Astrocyte of the cerebellum (primary cell): ENCODE data around the gene WNT6.

ENCODE experiments used
- DNase-seq: peaks from one replicate; pipeline ENCODE4 v3.0.0-alpha.2; 2011; ENCODE audit warnings: low read depth
- H3K4me3 ChIP-seq: 2 replicates; pipeline ENCODE4 v1.5.1; 2011; ENCODE audit warnings: mild to moderate bottlenecking, low read depth, low read length, moderate library complexity
- in situ Hi-C: cut with HindIII; loops from 2 replicates; pipeline ENCODE4 v1.10.0; 2017; ENCODE audit warnings: low sequenced_read_pairs
- TF ChIP-seq, protein P1 (sequence below): IDR thresholded peaks from 2 replicates; pipeline ENCODE4 v1.5.1; 2012; ENCODE audit warnings: low read length, low read depth, moderate library complexity, mild to moderate bottlenecking; ENCODE audit errors: missing control alignments

Gene WNT6

DNA sequence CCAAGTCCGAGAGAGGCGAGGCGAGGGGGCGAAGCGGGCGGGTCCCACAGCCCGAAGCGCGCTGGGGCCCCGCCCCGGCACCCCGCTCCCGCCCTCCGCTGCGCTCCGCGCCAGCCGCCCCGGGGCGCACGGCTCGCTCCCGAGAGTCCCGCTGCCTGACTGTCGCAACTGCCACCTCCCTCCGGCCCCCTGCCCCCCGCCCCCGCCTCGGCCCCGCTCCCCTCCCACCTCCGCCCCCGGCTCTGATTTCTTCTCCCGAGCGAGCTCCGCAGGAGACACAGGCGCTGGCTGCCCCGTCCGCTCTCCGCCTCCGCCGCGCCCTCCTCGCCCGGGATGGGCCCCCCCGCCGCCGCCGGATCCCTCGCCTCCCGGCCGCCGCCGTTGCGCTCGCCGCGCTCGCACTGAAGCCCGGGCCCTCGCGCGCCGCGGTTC is at the start of gene WNT6:
WNT6 (plus strand) TSS at position 250 of the 432 bp plus-strand sequence. CDS start 233 bp downstream, outside the sequence.
- in situ Hi-C loops, result no loop called here
- H3K4me3 ChIP-seq, result no peak within 1 kb of the TSS
- no peak for DNase-seq
- TF ChIP-seq, protein P1, sequence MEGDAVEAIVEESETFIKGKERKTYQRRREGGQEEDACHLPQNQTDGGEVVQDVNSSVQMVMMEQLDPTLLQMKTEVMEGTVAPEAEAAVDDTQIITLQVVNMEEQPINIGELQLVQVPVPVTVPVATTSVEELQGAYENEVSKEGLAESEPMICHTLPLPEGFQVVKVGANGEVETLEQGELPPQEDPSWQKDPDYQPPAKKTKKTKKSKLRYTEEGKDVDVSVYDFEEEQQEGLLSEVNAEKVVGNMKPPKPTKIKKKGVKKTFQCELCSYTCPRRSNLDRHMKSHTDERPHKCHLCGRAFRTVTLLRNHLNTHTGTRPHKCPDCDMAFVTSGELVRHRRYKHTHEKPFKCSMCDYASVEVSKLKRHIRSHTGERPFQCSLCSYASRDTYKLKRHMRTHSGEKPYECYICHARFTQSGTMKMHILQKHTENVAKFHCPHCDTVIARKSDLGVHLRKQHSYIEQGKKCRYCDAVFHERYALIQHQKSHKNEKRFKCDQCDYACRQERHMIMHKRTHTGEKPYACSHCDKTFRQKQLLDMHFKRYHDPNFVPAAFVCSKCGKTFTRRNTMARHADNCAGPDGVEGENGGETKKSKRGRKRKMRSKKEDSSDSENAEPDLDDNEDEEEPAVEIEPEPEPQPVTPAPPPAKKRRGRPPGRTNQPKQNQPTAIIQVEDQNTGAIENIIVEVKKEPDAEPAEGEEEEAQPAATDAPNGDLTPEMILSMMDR, result no peak

DNA sequence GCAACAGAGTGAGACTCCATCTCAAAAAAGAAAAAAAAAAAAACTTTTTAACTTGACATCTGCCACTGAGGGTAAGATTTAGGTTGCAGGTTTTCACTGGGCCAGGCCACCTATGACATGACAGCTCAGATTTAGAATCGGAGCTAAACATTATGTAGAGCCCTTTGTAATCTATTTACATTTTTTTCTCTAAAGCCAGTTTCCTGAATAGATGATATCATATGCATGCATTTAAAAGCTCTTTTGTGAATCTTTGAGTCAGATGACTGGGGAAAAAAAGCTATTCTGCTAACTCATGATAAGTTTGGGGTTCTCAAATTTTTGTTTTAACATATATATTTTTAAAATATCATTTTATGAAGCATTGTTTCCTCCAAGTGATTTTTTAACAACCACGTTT is 49.3 kb upstream of the WNT6 start:
- TF ChIP-seq, protein P1, result no peak
- DNase-seq, result no peak
- in situ Hi-C loops, result no loop called here
- no peak overlapping the region for H3K4me3 ChIP-seq

DNA sequence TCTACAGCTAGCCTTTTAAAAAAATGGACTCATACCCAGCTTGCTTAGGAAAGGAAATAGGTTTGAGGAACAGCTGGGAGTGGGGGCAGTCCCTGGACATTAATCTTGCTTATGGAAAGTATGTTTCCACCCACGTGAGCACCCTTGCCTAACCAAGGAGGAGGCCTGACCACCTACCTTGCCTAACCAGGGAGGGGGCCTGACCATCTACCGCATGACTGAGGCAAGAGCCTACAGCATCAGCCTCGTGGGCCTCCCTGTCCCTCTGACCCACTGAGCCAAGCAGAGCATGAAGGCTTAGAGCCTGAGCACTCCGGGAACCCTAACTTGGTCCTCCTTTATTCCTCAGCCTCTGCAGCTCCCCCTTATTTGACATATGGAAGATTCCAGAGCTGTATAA is 48.2 kb upstream of the WNT6 start:
- no peak overlapping the region for H3K4me3 ChIP-seq
- no peak for DNase-seq

DNA sequence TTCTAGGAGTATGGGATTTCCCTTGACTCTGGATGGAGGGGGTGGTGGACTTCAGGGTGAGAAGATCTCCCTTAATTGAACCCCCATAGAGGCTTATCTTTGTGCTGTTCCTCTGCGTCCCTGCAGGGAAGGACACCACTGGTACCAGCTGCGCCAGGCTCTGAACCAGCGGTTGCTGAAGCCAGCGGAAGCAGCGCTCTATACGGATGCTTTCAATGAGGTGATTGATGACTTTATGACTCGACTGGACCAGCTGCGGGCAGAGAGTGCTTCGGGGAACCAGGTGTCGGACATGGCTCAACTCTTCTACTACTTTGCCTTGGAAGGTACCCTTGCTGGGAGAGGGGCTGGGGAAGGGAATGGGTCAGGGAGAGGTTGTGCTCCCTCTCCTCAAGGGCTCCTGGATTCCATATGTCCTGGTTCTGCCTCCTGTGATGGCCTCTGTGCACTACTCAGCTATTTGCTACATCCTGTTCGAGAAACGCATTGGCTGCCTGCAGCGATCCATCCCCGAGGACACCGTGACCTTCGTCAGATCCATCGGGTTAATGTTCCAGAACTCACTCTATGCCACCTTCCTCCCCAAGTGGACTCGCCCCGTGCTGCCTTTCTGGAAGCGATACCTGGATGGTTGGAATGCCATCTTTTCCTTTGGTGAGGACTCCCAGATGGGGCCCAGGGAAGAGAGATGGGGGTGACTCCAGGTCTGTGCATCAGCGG is 47.3 kb upstream of the WNT6 start:
- no peak overlapping the region for H3K4me3 ChIP-seq
- in situ Hi-C loops, result no loop called here
- no peak for DNase-seq
- TF ChIP-seq, protein P1, result no peak

More for the DNA sequence above, 48.2 kb upstream of the WNT6 start:
- in situ Hi-C loops, result no loop called here
- TF ChIP-seq, protein P1, result no peak

DNA sequence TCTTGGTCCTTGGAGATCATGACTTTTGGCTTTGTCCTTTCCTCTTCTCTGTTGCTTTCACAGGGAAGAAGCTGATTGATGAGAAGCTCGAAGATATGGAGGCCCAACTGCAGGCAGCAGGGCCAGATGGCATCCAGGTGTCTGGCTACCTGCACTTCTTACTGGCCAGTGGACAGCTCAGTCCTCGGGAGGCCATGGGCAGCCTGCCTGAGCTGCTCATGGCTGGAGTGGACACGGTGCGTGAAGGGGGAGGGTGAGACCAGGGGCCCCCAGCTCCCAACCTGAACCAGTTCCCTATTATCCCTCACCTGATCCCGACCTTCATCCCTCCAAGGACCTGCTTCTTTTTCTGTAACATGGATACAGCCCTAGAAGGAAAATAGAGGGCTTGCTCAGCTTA is 46.7 kb upstream of the WNT6 start:
- H3K4me3 ChIP-seq, result no peak overlapping the region
- no peak for DNase-seq
- TF ChIP-seq, protein P1, result no peak
- in situ Hi-C loops, result no loop called here

DNA sequence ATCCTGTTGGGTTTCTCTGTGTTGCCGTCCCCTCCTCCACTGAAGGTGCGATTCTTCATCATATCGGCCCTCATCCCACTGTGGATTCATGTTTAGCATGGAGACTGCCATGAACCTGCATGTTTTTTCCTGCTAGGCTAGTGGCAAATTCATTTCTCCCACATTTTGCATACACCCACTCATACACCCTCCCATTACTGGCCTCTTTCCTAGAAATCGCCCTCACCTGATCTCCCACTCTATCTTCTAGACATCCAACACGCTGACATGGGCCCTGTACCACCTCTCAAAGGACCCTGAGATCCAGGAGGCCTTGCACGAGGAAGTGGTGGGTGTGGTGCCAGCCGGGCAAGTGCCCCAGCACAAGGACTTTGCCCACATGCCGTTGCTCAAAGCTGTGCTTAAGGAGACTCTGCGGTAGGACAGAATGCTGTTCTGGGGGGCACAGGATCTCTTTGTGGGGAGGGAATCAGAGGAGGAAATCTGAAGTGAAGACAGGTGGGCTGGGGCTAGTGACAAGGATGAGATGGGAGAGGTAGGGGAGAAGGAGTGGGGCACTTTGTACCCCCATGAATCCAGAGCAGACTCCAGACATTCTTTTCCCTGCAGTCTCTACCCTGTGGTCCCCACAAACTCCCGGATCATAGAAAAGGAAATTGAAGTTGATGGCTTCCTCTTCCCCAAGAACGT is 45.7 kb upstream of the WNT6 start:
- in situ Hi-C loops, result no loop called here
- TF ChIP-seq, protein P1, result no peak
- H3K4me3 ChIP-seq, result no peak overlapping the region
- no peak for DNase-seq
